Caco-2 (cell line): Measurements from ENCODE around the gene KDM4C. TPM values are rescaled to one million over a fixed set of nuclear protein-coding genes. Genes with fewer than 3 reads are reported as not detected.
A peak's percentile ranks its signal among the peaks of the same experiment; 100 is the strongest.

ENCODE experiments used
- BruUV-seq: library from RNA; stranded (reverse); fragments of 400-500 nt; replicated peaks from 2 replicates; lab custom pipeline; 2021; lab: Mats Ljungman, UMichigan
- CTCF ChIA-PET: fragments of 300-600 bp; sonication (Branson Sonifier 250); formaldehyde crosslinking; loops from one replicate; lab custom pipeline; 2022; ENCODE audit warnings: antibody characterized with exemption; lab: Charles Lee
- POLR2A ChIA-PET: fragments of 300-600 bp; sonication (Branson Sonifier 250); formaldehyde crosslinking; loops from one replicate; lab custom pipeline; 2022; ENCODE audit warnings: antibody characterized with exemption; lab: Charles Lee
- DNase-seq, 2 experiments: peaks; one replicate each; pipeline versions ENCODE4 v3.0.0 to v3.0.0-alpha.2; 2020 to 2022
- H3K27me3 ChIP-seq: replicated peaks from 2 replicates; pipeline ENCODE4 v1.6.0; 2011; ENCODE audit warnings: low read length; ENCODE audit not compliant: control insufficient read depth, insufficient read depth
- H3K36me3 ChIP-seq: 2 replicates; pipeline ENCODE4 v1.5.1; 2011; ENCODE audit warnings: low read length; ENCODE audit not compliant: control insufficient read depth, insufficient read depth
- H3K4me1 ChIP-seq: fragments of 250-450 bp; sonication (Bioruptor Pico); 2 replicates; pipeline ENCODE4 v1.5.1; 2020; ENCODE audit warnings: mild to moderate bottlenecking
- H3K4me3 ChIP-seq: 2 replicates; pipeline ENCODE4 v1.5.1; 2011; ENCODE audit warnings: low read depth, mild to moderate bottlenecking, control low read depth, low read length
- H3K9me3 ChIP-seq: fragments of 250-450 bp; sonication (Bioruptor Pico); 2 replicates; pipeline ENCODE4 v1.5.1; 2020; ENCODE audit warnings: mild to moderate bottlenecking, moderate library complexity
- H3K27ac Mint-ChIP-seq: one replicate; pipeline ENCODE4 v1.8.0; 2022; ENCODE audit warnings: mixed read lengths; ENCODE audit not compliant: unreplicated experiment
- H3K27me3 Mint-ChIP-seq: one replicate; pipeline ENCODE4 v1.8.0; 2022; ENCODE audit warnings: mixed read lengths; ENCODE audit not compliant: insufficient read depth, unreplicated experiment
- H3K36me3 Mint-ChIP-seq: one replicate; pipeline ENCODE4 v1.8.0; 2022; ENCODE audit warnings: mild to moderate bottlenecking, mixed read lengths; ENCODE audit not compliant: insufficient read depth, unreplicated experiment
- H3K4me1 Mint-ChIP-seq: one replicate; pipeline ENCODE4 v1.8.0; 2022; ENCODE audit warnings: low read depth, mixed read lengths; ENCODE audit not compliant: unreplicated experiment
- H3K4me3 Mint-ChIP-seq: one replicate; pipeline ENCODE4 v1.8.0; 2022; ENCODE audit warnings: mild to moderate bottlenecking, moderate library complexity, mixed read lengths; ENCODE audit not compliant: unreplicated experiment
- H3K9me3 Mint-ChIP-seq: one replicate; pipeline ENCODE4 v1.8.0; 2022; ENCODE audit warnings: mixed read lengths; ENCODE audit not compliant: unreplicated experiment
- CTCF ChIP-seq, 2 experiments: fragments of 200-600 bp in 1 of 2; IDR thresholded peaks; 1 replicate in 1 of 2; 2 replicates in 1 of 2; pipeline versions ENCODE4 v1.5.1 to v1.8.0; 2011 to 2022; ENCODE audit warnings: antibody characterized with exemption in 1 of 2, control low read depth in 1 of 2, inconsistent platforms in 1 of 2, low read depth in 1 of 2, low read length in 1 of 2, mild to moderate bottlenecking in 1 of 2, moderate library complexity in 1 of 2; ENCODE audit not compliant: insufficient read depth in 1 of 2, severe bottlenecking in 1 of 2, unreplicated experiment in 1 of 2
- intact Hi-C: fragments of 100-400 bp; cut with micrococcal nuclease; formaldehyde crosslinking; loops from one replicate; pipeline ENCODE4 v1.10.0; 2022; ENCODE audit not compliant: unreplicated experiment
- total RNA-seq: library from RNA; stranded (reverse); gene quantifications from 2 replicates; pipeline ENCODE4 v1.2.3, GENCODE V29; 2022

The KDM4C gene
- total RNA-seq, 1 experiment from 2014 or later, result 40.3 TPM

- intact Hi-C loops, result no loop called here
- peaks cover 7% of the 10 kb centered on the region for H3K4me1 Mint-ChIP-seq
- ChIA-PET POLR2A (no interaction called here), CTCF (no interaction called here)
- Histone ChIP-seq H3K27me3 (no peaks in the 10 kb centered on the region), H3K9me3 (no peaks in the 10 kb centered on the region), H3K36me3 (peaks cover 1% of the 10 kb centered on the region; the same call in 1 of the 2 replicates), H3K4me1 (no peaks in the 10 kb centered on the region), H3K4me3 (no peak overlapping the region)
- peak overlapping the region; percentile 20 for H3K27ac Mint-ChIP-seq
- H3K36me3 Mint-ChIP-seq, result peaks cover 15% of the 10 kb centered on the region
- no peak for TF ChIP-seq CTCF (IDR thresholded peaks at IDR 0.05; ENCODE audit: insufficient read depth in 1 of 2, low read depth in 1 of 2, low read length in 1 of 2, severe bottlenecking in 1 of 2, unreplicated experiment in 1 of 2)
- no TSS peak for BruUV-seq
- DNase-seq, result no peak
- H3K4me3 Mint-ChIP-seq, result no peak overlapping the region
- H3K9me3 Mint-ChIP-seq, result no peaks in the 10 kb centered on the region
- no peaks in the 10 kb centered on the region for H3K27me3 Mint-ChIP-seq
Measured at GRCh38 chr9:7121055-7121454, 363.3 kb downstream of the KDM4C start.

GRCh38 chr9:7121664-7122063 lies 363.9 kb downstream of the KDM4C start:
- ChIA-PET POLR2A (no interaction called here), CTCF (no interaction called here)
- peaks cover 15% of the 10 kb centered on the region for H3K36me3 Mint-ChIP-seq
- H3K9me3 Mint-ChIP-seq, result no peaks in the 10 kb centered on the region
- DNase-seq, result no peak
- H3K4me1 Mint-ChIP-seq, result peaks cover 7% of the 10 kb centered on the region
- peaks cover 1% of the 10 kb centered on the region; the same call in 1 of the 2 replicates for H3K36me3 ChIP-seq
- no peak for TF ChIP-seq CTCF (IDR thresholded peaks at IDR 0.05; ENCODE audit: insufficient read depth in 1 of 2, low read depth in 1 of 2, low read length in 1 of 2, severe bottlenecking in 1 of 2, unreplicated experiment in 1 of 2)
- H3K4me3 Mint-ChIP-seq, result no peak overlapping the region
- no peaks in the 10 kb centered on the region for H3K9me3 ChIP-seq
- H3K27me3 Mint-ChIP-seq, result no peaks in the 10 kb centered on the region
- BruUV-seq, result no TSS peak
- no peaks in the 10 kb centered on the region for H3K27me3 ChIP-seq
- no peak overlapping the region for H3K4me3 ChIP-seq
- intact Hi-C loops, result no loop called here
- H3K4me1 ChIP-seq, result no peaks in the 10 kb centered on the region
- H3K27ac Mint-ChIP-seq, result peak overlapping the region; percentile 20

- no peak overlapping the region for H3K4me3 Mint-ChIP-seq
- no peaks in the 10 kb centered on the region for H3K27me3 Mint-ChIP-seq
- no peak overlapping the region for H3K27ac Mint-ChIP-seq
- CTCF ChIA-PET, result no interaction called here
- TF ChIP-seq CTCF (IDR thresholded peaks at IDR 0.05; ENCODE audit: insufficient read depth in 1 of 2, low read depth in 1 of 2, low read length in 1 of 2, severe bottlenecking in 1 of 2, unreplicated experiment in 1 of 2), result no peak
- POLR2A ChIA-PET, result no interaction called here
- DNase-seq, result no peak
- H3K4me1 ChIP-seq, result no peaks in the 10 kb centered on the region
- H3K9me3 Mint-ChIP-seq, result no peaks in the 10 kb centered on the region
- peaks cover 7% of the 10 kb centered on the region for H3K4me1 Mint-ChIP-seq
- no TSS peak for BruUV-seq
- intact Hi-C loops, result no loop called here
- H3K4me3 ChIP-seq, result no peak overlapping the region
- no peaks in the 10 kb centered on the region for H3K9me3 ChIP-seq
- peaks cover 1% of the 10 kb centered on the region; the same call in 1 of the 2 replicates for H3K36me3 ChIP-seq
- no peaks in the 10 kb centered on the region for H3K27me3 ChIP-seq
- H3K36me3 Mint-ChIP-seq, result peaks cover 15% of the 10 kb centered on the region
Measured at GRCh38 chr9:7123743-7124142, 366.0 kb downstream of the KDM4C start.
